ENCODE measurements around the gene DENND4A. TPM values are rescaled to one million over a fixed set of nuclear protein-coding genes. Genes with fewer than 3 reads are reported as not detected.
A peak's percentile ranks its signal among the peaks of the same experiment; 100 is the strongest.

The DENND4A gene
- total and polyA plus RNA-seq, 10 of the 15 experiments (the other 5 are each of a cell fraction or from before 2014, with no cell fraction given) = 14.2 to 81.8 (median 34.1) TPM

DNA sequence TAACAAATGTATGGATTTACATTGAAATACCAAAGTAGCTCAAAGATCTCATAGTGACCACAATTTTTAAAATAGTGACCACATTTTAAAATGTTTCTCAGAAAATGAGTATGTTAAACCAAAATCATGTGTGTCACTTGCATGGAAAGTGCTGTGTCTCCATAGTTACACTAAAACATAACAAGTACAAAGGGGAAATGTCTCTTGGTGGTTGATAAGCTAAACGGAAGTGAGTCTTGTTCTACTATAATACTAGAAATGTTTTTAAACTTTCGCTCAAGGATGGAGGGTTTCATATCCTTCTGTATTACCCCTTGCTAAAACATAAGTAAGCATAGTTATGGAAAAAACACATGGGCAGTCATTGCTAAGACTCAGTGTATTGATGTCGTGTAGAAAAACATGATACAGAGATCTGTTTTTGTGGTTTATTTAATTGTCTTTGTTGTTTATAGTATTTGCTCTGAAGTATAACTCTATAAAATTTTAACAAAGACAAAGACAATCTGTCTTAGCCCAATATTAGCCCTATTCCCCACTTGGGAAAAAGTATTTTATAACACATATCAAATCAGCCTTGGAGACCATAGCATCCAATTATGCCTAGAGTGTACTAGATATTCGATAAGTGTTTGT is 27.0 kb upstream of the DENND4A start (continued):
- TF ChIP-seq NFYB (IDR thresholded peaks at IDR 0.05; ENCODE audit: insufficient read depth, low read depth, low read length) (no peak), BMI1 (IDR thresholded peaks at IDR 0.05; ENCODE audit: borderline replicate concordance) (peak; percentile 97), TCF12 (IDR thresholded peaks at IDR 0.05; ENCODE audit: low read depth, low read length) (no peak), SMARCA5 (IDR thresholded peaks at IDR 0.05) (no peak), GABPA (IDR thresholded peaks at IDR 0.05; ENCODE audit: low read depth) (peak; percentile 54; the same call in 1 of the 2 replicates), POLR2AphosphoS5 (IDR thresholded peaks at IDR 0.05; ENCODE audit: low read length) (no peak), POLR2AphosphoS2 (IDR thresholded peaks at IDR 0.05; ENCODE audit: low read depth, low read length) (no peak), PRDM15 (CRISPR knock-in tag; IDR thresholded peaks at IDR 0.05) (no peak), TAF1 (IDR thresholded peaks at IDR 0.05; ENCODE audit: borderline replicate concordance, low read depth, low read length) (no peak), RUNX3 (IDR thresholded peaks at IDR 0.05; ENCODE audit: low read length) (peak; percentile 100), CHD1 (IDR thresholded peaks at IDR 0.05; ENCODE audit: low read depth, low read length) (no peak), PML (IDR thresholded peaks at IDR 0.05; ENCODE audit: low read length) (peak; percentile 71; the same call in 1 of the 2 replicates), HDAC6 (IDR thresholded peaks at IDR 0.05; ENCODE audit: unreplicated experiment) (no peak), STAT1 (conservative IDR thresholded peaks at IDR 0.05) (no peak), GATAD2B (conservative IDR thresholded peaks at IDR 0.05; ENCODE audit: low read depth) (peak; percentile 22; the same call in 1 of the 2 replicates), KAT2A (conservative IDR thresholded peaks at IDR 0.05; ENCODE audit: control insufficient read depth, low read depth, low read length) (no peak), HCFC1 (IDR thresholded peaks at IDR 0.05; ENCODE audit: low read length) (no peak), CUX1 (IDR thresholded peaks at IDR 0.05; ENCODE audit: insufficient replicate concordance, low read depth, low read length) (peak; percentile 54), FOXM1 (IDR thresholded peaks at IDR 0.05; ENCODE audit: low read depth, low read length) (peak; percentile 99), SUZ12 (IDR thresholded peaks at IDR 0.05; ENCODE audit: unreplicated experiment) (no peak), SMAD1 (IDR thresholded peaks at IDR 0.05; ENCODE audit: low read depth, partially characterized antibody) (peak; percentile 93)

Measured in GM12878 (cell line).